GM12878 (cell line): ENCODE results near the gene C17orf107. TPM values are rescaled to one million over a fixed set of nuclear protein-coding genes. Genes with fewer than 3 reads are reported as not detected.

Experiments
- ATAC-seq: fragments of 200-7000 bp; cut with Tn5 transposase; 3 replicates; pipeline ENCODE4 v1.9.1; 2020; ENCODE audit warnings: mild to moderate bottlenecking, moderate library complexity
- BruUV-seq: library from RNA; stranded (reverse); fragments of 400-500 nt; replicated peaks from 2 replicates; lab custom pipeline; 2021; lab: Mats Ljungman, UMichigan
- CTCF ChIA-PET: fragments of 300-600 bp; sonication (Branson Sonifier 250); formaldehyde crosslinking; extraction: SDS; loops from one replicate; lab custom pipeline; 2021; ENCODE audit warnings: inconsistent platforms; lab: Yijun Ruan, JAX
- POLR2A ChIA-PET: fragments of 350-600 bp; formaldehyde crosslinking; extraction: SDS; loops from one replicate; lab custom pipeline; 2021; ENCODE audit warnings: inconsistent platforms; lab: Charles Lee
- RAD21 ChIA-PET: fragments of 300-600 bp; sonication (Branson Sonifier 250); formaldehyde crosslinking; loops from one replicate; lab custom pipeline; 2023; ENCODE audit warnings: antibody characterized with exemption; ENCODE audit not compliant: unreplicated experiment; lab: Charles Lee
- SMC1A ChIA-PET: fragments of 300-600 bp; sonication (Branson Sonifier 250); formaldehyde crosslinking; loops from one replicate; lab custom pipeline; 2023; ENCODE audit not compliant: unreplicated experiment, uncharacterized antibody; lab: Charles Lee
- DNase-seq: peaks from one replicate; pipeline ENCODE4 v3.0.0-alpha.2; 2011; ENCODE audit warnings: low read depth, low spot score
- FAIRE-seq: peaks from 3 replicates; lab custom pipeline; 2011; peaks lifted over from hg19 to GRCh38; lab: Jason Lieb, UNC
- H2AFZ ChIP-seq: 2 replicates; pipeline ENCODE4 v1.6.0; 2011; ENCODE audit warnings: low read depth, low read length, control low read depth; ENCODE audit not compliant: control insufficient read depth
- H3K27ac ChIP-seq: 2 replicates; pipeline ENCODE4 v1.5.1; 2011; ENCODE audit warnings: control low read depth; ENCODE audit not compliant: control insufficient read depth, insufficient read depth
- H3K27me3 ChIP-seq, 2 experiments: replicated peaks in 1 of 2; 2 replicates each; pipeline versions ENCODE4 v1.6.0 to v1.6.1; 2011; ENCODE audit warnings: low read length in 1 of 2; ENCODE audit not compliant: control insufficient read depth in 2 of 2, insufficient read depth in 2 of 2
- H3K36me3 ChIP-seq, 2 experiments: 2 replicates each; pipeline ENCODE4 v1.5.1; 2011; ENCODE audit warnings: low read length in 1 of 2; ENCODE audit not compliant: control insufficient read depth in 2 of 2, insufficient read depth in 2 of 2
- H3K4me1 ChIP-seq: 2 replicates; pipeline ENCODE4 v1.6.1; 2011; ENCODE audit warnings: mild to moderate bottlenecking, low read length, moderate library complexity, mixed read lengths; ENCODE audit not compliant: control insufficient read depth, insufficient read depth
- H3K4me2 ChIP-seq: 2 replicates; pipeline ENCODE4 v1.6.0; 2011; ENCODE audit warnings: control low read depth; ENCODE audit not compliant: control insufficient read depth, insufficient read depth
- H3K4me3 ChIP-seq: fragments of 200-600 bp; sonication (generic); 2 replicates; pipeline ENCODE4 v1.5.1; 2016
- H3K79me2 ChIP-seq: 2 replicates; pipeline ENCODE4 v1.6.0; 2011; ENCODE audit warnings: low read length; ENCODE audit not compliant: control insufficient read depth, insufficient read depth
- H3K9ac ChIP-seq: 2 replicates; pipeline ENCODE4 v1.8.0; 2011; ENCODE audit warnings: low read length, control low read depth, mixed read lengths; ENCODE audit not compliant: control insufficient read depth, insufficient read depth
- H3K9me3 ChIP-seq: replicated peaks from 3 replicates; pipeline ENCODE4 v1.5.1; 2011; ENCODE audit warnings: mild to moderate bottlenecking, low read length; ENCODE audit not compliant: control insufficient read depth, insufficient read depth
- H4K20me1 ChIP-seq: 2 replicates; pipeline ENCODE4 v1.6.0; 2011; ENCODE audit not compliant: control insufficient read depth, insufficient read depth
- ZBTB4 ChIP-seq: fragments of 450-650 bp; formaldehyde crosslinking; IDR thresholded peaks from 2 replicates; pipeline ENCODE4 v1.4.0; 2022; ENCODE audit warnings: mild to moderate bottlenecking, moderate library complexity
- WGBS: methylation state at CpG from one replicate; pipeline ENCODE4 v1.1.6; 2016; ENCODE audit warnings: low lambda C conversion rate; ENCODE audit not compliant: insufficient replicate concordance, insufficient coverage; ENCODE audit errors: missing lambda C conversion rate; 5-methylcytosine and 5-hydroxymethylcytosine counted together
- in situ Hi-C: fragments of 300-500 bp; cut with MboI; formaldehyde crosslinking; loops from 9 replicates; pipeline ENCODE4 v1.14.3; 2018; ENCODE audit warnings: mixed read lengths
- intact Hi-C: fragments of 100-400 bp; cut with micrococcal nuclease; formaldehyde crosslinking; loops from one replicate; pipeline ENCODE4 v1.14.2; 2022; ENCODE audit not compliant: unreplicated experiment
- polyA plus RNA-seq, 11 experiments: library from polyadenylated mRNA; depleted of rRNA in 4 of 11; unstranded in 6 of 11; stranded (reverse) in 5 of 11; fragments of >200 nt; fragmentation: Nextera tagmentation in 4 of 11; fragmentation: Illumina TruSeq in 1 of 11; extraction: Ambion mirVana in 4 of 11; extraction: Trizol in 1 of 11; gene quantifications; 1 replicate in 1 of 11; 2 replicates in 10 of 11; pipeline versions ENCODE4 v1.2.1 to v1.2.3, GENCODE V29; 2011 to 2016; ENCODE audit warnings: inconsistent platforms in 2 of 11, missing spikeins in 2 of 11, low read depth in 1 of 11
- total RNA-seq, 4 experiments: library from RNA; depleted of rRNA in 3 of 4; stranded (reverse); fragments of >200 nt in 3 of 4; fragmentation: Illumina TruSeq in 1 of 4; extraction: Trizol in 1 of 4; gene quantifications; 2 replicates each; pipeline versions ENCODE4 v1.2.1 to v1.2.3, GENCODE V29; 2013 to 2021

The C17orf107 gene
- total and polyA plus RNA-seq, 10 of the 15 experiments (the other 5 are each of a cell fraction or from before 2014, with no cell fraction given), result 0.05 to 0.46 (median 0.11) TPM; not detected in 3

DNA sequence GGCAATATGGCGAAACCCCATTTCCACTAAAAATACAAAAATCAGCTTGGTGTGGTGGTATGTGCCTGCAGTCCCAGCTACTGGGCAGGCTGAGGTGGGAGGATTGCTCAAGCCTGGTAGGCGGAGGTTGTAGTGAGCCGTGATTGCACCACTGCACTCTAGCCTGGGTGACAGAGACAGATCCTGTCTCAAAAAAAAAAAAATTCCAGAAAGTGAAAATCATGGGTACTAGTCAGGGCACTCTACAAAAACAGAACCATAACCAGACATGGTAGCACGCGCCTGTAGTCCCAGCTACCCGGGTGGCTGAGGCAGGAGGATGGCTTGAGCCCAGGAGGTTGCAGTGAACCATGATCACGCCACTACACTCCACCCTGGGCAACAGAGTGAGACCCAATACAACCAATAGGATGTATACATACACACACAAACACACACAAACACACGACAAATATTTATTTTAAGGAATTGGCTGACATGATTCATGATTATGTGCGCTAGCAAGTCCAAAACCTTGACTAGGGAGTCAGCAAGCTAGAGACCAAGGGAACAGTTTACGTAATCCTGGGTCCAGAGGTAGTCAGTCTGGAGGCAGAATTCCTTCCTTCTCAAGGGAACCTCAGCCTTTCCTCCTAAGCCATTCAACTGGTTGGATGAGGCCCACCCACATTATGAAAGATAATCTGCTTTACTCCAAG lies 21.2 kb downstream of the C17orf107 start:
- BruUV-seq, result no TSS peak
- POLR2A ChIA-PET, result interaction anchor here (1.2 kb wide), 1 partner anchor 20 kb away, joined by 3 read pairs; the partner anchor contains the start of genes RNF167 and SLC25A11
- no peak for TF ChIP-seq ZBTB4
- TF ChIP-seq, all 136 proteins: peak for 0
- FAIRE-seq (no peak), DNase-seq (no peak), ATAC-seq (no peak)
- ChIA-PET RAD21 (interaction anchor here (1.8 kb wide), 1 partner anchor 11 kb away, joined by 4 read pairs; no protein-coding TSS in a partner anchor), SMC1A (interaction anchor here (0.9 kb wide), 1 partner anchor 19 kb away, joined by 3 read pairs; no protein-coding TSS in a partner anchor), CTCF (interaction anchor here (1.3 kb wide), 1 partner anchor 11 kb away, joined by 4 read pairs; no protein-coding TSS in a partner anchor)
- Histone ChIP-seq H3K27ac (no peak overlapping the region), H3K4me3 (no peak overlapping the region), H2AFZ (no peak overlapping the region), H3K79me2 (no peaks in the 10 kb centered on the region), H3K36me3 (no peaks in the 10 kb centered on the region), H3K9ac (no peak overlapping the region), H3K27me3 (no peaks in the 10 kb centered on the region), H4K20me1 (no peaks in the 10 kb centered on the region), H3K9me3 (no peaks in the 10 kb centered on the region), H3K4me1 (no peaks in the 10 kb centered on the region), H3K4me2 (no peak overlapping the region)
- in situ Hi-C loops (no loop called here), intact Hi-C loops (no loop called here)
- 91% methylated on average over 10 of the region's 10 CpGs for WGBS
